GM18907 (cell line): Measurements from ENCODE around the gene THOP1.
A peak's percentile ranks its signal among the peaks of the same experiment; 100 is the strongest.

Experiments used
- ATAC-seq: cut with Tn5 transposase; IDR thresholded peaks from one replicate; pipeline ENCODE4 v1.9.1; 2021; ENCODE audit warnings: mild to moderate bottlenecking, moderate library complexity; ENCODE audit not compliant: unreplicated experiment

Gene THOP1

GRCh38 chr19:2785244-2785997 lies at the start of gene THOP1:
THOP1 (plus strand) TSS chr19:2785503; CDS start chr19:2785663, 160 bp downstream.
- ATAC-seq: peak; percentile 55

- no peak for ATAC-seq
These were observed 48.6 kb upstream of the THOP1 start for GRCh38 chr19:2736550-2737190.

- peak; percentile 88 for ATAC-seq
These were observed 45.5 kb upstream of the THOP1 start, which contains the start of gene SLC39A3 for GRCh38 chr19:2739602-2740313. SLC39A3 (minus strand) TSS chr19:2740017; CDS start chr19:2737257, 2,760 bp downstream.

- ATAC-seq: no peak
These were observed 45.0 kb upstream of the THOP1 start for GRCh38 chr19:2740314-2740656.

GRCh38 chr19:2743099-2743498 lies 42.2 kb upstream of the THOP1 start:
- no peak for ATAC-seq

GRCh38 chr19:2744113-2744512 lies 41.2 kb upstream of the THOP1 start:
- no peak for ATAC-seq

- ATAC-seq: no peak
These were observed 38.0 kb upstream of the THOP1 start for GRCh38 chr19:2747349-2747748.

GRCh38 chr19:2750808-2751437 lies 34.4 kb upstream of the THOP1 start:
- no peak for ATAC-seq

GRCh38 chr19:2751438-2751830 lies 33.9 kb upstream of the THOP1 start:
- no peak for ATAC-seq

- no peak for ATAC-seq
These were observed 30.4 kb upstream of the THOP1 start for GRCh38 chr19:2754659-2755447.

- ATAC-seq: no peak
These were observed 29.9 kb upstream of the THOP1 start for GRCh38 chr19:2755448-2755705.

GRCh38 chr19:2755811-2756210 lies 29.5 kb upstream of the THOP1 start:
- no peak for ATAC-seq

- ATAC-seq: no peak
These were observed 28.8 kb upstream of the THOP1 start for GRCh38 chr19:2756477-2756876.

- ATAC-seq: no peak
These were observed 28.1 kb upstream of the THOP1 start for GRCh38 chr19:2756921-2757881.

GRCh38 chr19:2758601-2759313 lies 26.5 kb upstream of the THOP1 start:
- ATAC-seq: no peak

GRCh38 chr19:2759362-2759761 lies 25.9 kb upstream of the THOP1 start:
- ATAC-seq: no peak

- ATAC-seq: no peak
These were observed 25.3 kb upstream of the THOP1 start for GRCh38 chr19:2759965-2760364.

GRCh38 chr19:2761309-2761677 lies 24.0 kb upstream of the THOP1 start:
- no peak for ATAC-seq
